Suprapubic skin (tissue), 4 donors: Measurements from ENCODE around the gene PTPRD. TPM values are rescaled to one million over a fixed set of nuclear protein-coding genes. Genes with fewer than 3 reads are reported as not detected.

Experiments used
- DNase-seq, 2 donors: peaks; one replicate each; pipeline ENCODE4 v3.0.0-alpha.2; 2019; ENCODE audit warnings: low spot score in 2 of 2
- H3K27ac ChIP-seq: fragments of 200-600 bp; sonication (generic); one replicate; pipeline ENCODE4 v1.5.1; 2019
- H3K27me3 ChIP-seq: fragments of 200-600 bp; sonication (generic); one replicate; pipeline ENCODE4 v1.5.1; 2019
- H3K36me3 ChIP-seq: fragments of 200-600 bp; sonication (generic); one replicate; pipeline ENCODE4 v1.5.1; 2019
- H3K4me1 ChIP-seq: fragments of 200-600 bp; sonication (generic); one replicate; pipeline ENCODE4 v1.5.1; 2019
- H3K4me3 ChIP-seq: fragments of 200-600 bp; sonication (generic); one replicate; pipeline ENCODE4 v1.5.1; 2019; ENCODE audit warnings: mild to moderate bottlenecking
- H3K9me3 ChIP-seq: fragments of 200-600 bp; sonication (generic); one replicate; pipeline ENCODE4 v1.5.1; 2019
- EP300 ChIP-seq: sonication (generic); formaldehyde crosslinking; IDR thresholded peaks from one replicate; pipeline ENCODE4 v1.6.1; 2017; ENCODE audit warnings: antibody characterized with exemption
- POLR2A ChIP-seq, 2 donors: fragments of 450-650 bp; IDR thresholded peaks; one replicate each; pipeline ENCODE4 v1.6.1; 2017; ENCODE audit warnings: antibody characterized with exemption in 2 of 2, mild to moderate bottlenecking in 2 of 2, moderate library complexity in 2 of 2
- POLR2AphosphoS5 ChIP-seq, 3 donors: sonication (generic); formaldehyde crosslinking; IDR thresholded peaks; one replicate each; pipeline ENCODE4 v1.6.1; 2017; ENCODE audit warnings: antibody characterized with exemption in 3 of 3
- WGBS: methylation state at CpG from one replicate; pipeline ENCODE4 v1.1.5; 2018; 5-methylcytosine and 5-hydroxymethylcytosine counted together
- total RNA-seq, 4 donors: library from RNA; depleted of rRNA; stranded (reverse); fragments of >200 nt; gene quantifications; one replicate each; pipeline ENCODE4 v1.1.0, GENCODE V29; 2016
- TF ChIP-seq, protein P1 (sequence below), 2 donors: fragments of 200-600 bp in 1 of 2; fragments of 450-650 bp in 1 of 2; sonication (generic) in 1 of 2; IDR thresholded peaks; one replicate each; pipeline ENCODE4 v1.5.1; 2016 to 2019; ENCODE audit warnings: antibody characterized with exemption in 2 of 2, mild to moderate bottlenecking in 1 of 2, moderate library complexity in 1 of 2

Gene PTPRD
- total RNA-seq, 4 donors from 2014 or later = 0.49 to 3.3 (median 2.5) TPM

DNA sequence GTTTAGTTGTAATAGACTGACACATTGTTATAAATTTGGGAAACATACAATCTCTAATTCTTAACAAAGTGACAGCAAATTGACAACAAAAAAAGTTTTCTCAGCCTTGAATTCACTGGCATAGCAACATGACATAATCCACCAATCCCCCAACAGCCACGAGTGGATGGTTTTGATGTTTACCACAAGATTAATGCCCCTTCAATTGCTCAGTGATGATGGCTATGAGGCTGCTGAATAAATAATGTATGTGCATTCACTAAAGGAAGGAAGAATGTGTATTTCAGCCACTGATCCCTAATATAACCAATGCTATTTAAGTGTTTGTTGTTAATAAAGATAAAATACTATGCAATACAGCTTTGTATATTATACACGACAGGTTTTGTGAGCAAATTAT, 2069.6 kb downstream of the PTPRD start:
- H3K4me3 ChIP-seq = no peak overlapping the region
- H3K27me3 ChIP-seq = no peaks in the 10 kb centered on the region
- no peaks in the 10 kb centered on the region for H3K4me1 ChIP-seq
- DNase-seq = no peak
- TF ChIP-seq POLR2A (IDR thresholded peaks at IDR 0.05) (no peak), EP300 (no peak), POLR2AphosphoS5 (IDR thresholded peaks at IDR 0.05) (no peak)
- TF ChIP-seq, protein P1, sequence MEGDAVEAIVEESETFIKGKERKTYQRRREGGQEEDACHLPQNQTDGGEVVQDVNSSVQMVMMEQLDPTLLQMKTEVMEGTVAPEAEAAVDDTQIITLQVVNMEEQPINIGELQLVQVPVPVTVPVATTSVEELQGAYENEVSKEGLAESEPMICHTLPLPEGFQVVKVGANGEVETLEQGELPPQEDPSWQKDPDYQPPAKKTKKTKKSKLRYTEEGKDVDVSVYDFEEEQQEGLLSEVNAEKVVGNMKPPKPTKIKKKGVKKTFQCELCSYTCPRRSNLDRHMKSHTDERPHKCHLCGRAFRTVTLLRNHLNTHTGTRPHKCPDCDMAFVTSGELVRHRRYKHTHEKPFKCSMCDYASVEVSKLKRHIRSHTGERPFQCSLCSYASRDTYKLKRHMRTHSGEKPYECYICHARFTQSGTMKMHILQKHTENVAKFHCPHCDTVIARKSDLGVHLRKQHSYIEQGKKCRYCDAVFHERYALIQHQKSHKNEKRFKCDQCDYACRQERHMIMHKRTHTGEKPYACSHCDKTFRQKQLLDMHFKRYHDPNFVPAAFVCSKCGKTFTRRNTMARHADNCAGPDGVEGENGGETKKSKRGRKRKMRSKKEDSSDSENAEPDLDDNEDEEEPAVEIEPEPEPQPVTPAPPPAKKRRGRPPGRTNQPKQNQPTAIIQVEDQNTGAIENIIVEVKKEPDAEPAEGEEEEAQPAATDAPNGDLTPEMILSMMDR (IDR thresholded peaks at IDR 0.05) = no peak
- no peaks in the 10 kb centered on the region for H3K9me3 ChIP-seq
- H3K27ac ChIP-seq = no peak overlapping the region
- 54% methylated on average over 2 of the region's 2 CpGs for WGBS
- H3K36me3 ChIP-seq = no peaks in the 10 kb centered on the region

DNA sequence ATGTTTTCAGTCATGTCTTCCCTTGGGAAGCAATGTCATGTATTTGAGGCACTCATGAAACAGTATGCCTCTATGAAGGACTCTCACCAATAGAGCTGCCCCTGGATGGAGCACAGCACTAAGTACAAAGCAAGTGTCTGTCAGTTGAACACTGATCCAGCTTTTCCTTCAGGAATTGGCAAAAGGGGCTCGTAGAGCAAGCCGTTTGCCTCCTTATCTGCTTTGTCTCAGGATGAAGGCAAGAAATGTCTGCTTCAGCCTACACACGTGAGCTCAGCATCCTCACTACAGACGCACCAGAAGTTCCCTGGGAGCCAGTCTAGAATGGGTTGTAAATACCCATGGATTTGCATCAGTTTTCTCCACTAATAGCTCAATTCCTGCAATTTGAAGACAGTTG, 2070.3 kb downstream of the PTPRD start:
- TF ChIP-seq POLR2AphosphoS5 (IDR thresholded peaks at IDR 0.05) = no peak
- TF ChIP-seq, protein P1 (IDR thresholded peaks at IDR 0.05) = no peak
- no peak for TF ChIP-seq EP300
- TF ChIP-seq POLR2A (IDR thresholded peaks at IDR 0.05) = no peak
- no peak for DNase-seq
- Histone ChIP-seq H3K4me3 (no peak overlapping the region), H3K9me3 (no peaks in the 10 kb centered on the region), H3K36me3 (no peaks in the 10 kb centered on the region), H3K27me3 (no peaks in the 10 kb centered on the region), H3K4me1 (no peaks in the 10 kb centered on the region), H3K27ac (no peak overlapping the region)
- 65% methylated on average over 4 of the region's 4 CpGs for WGBS

DNA sequence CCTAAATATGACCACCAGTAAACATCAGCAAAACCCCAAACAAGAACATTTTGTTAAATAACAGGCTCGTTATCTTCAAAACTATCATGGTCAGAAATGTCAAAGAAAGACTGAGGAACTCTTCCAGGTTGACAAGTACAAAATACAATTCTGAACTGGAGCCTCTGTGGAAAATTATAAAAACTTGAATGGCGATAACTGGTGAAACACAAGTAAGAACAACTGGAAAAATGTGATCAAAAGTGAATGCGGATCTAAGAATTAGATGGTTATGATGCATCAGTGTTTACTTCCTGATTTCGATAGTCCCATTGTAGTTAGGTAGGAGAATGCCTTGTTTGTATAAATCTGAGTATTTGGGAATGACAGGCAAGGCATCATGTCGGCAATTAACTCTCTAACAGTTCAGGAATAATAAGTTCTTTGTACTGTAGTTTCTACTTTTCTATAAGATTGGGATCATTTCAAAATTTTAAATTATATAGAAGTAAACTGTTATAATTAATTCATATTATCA, 2073.1 kb downstream of the PTPRD start:
- 84% methylated on average over 5 of the region's 5 CpGs for WGBS
- no peaks in the 10 kb centered on the region for H3K36me3 ChIP-seq
- no peaks in the 10 kb centered on the region for H3K9me3 ChIP-seq
- no peaks in the 10 kb centered on the region for H3K4me1 ChIP-seq
- H3K27me3 ChIP-seq = no peaks in the 10 kb centered on the region
- no peak for TF ChIP-seq EP300
- H3K27ac ChIP-seq = no peak overlapping the region
- DNase-seq = no peak
- H3K4me3 ChIP-seq = no peak overlapping the region

DNA sequence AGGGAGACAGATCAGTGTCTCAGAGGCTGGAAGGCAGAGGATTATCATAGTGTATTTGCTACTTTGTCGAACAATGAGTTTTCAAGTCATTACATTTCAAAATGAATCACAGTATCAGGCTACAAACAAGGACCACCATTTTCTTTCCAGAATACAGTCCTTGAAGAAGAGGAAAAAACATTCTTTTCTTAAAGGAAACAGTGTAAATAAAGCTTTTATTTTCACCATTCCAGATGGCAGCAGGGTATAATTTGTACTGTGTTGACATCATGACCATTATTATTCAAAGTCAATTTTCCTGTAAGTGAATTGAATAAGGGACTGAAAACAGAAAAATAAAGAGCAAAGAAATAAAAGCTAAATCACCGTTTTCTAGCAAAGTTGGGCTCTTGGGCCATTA, 2076.0 kb downstream of the PTPRD start:
- no peak overlapping the region for H3K4me3 ChIP-seq

DNA sequence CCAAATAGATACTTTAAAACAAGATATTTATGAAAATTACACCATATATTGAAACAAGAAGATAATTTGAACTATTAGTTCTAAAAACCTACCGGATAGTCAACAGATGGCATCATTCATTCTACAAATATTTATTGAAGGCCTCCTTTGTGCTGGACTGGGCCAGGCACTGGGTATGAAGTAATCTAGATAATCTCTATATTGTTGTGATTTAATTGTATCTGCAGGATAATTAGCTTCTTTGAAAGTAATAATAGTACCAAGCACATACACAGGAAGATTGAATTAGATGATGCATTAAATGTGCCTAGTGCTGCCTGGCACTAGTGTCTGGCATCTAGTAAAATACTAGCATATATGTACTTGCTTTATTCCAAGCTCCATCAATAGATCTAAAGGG, 2078.0 kb downstream of the PTPRD start:
- TF ChIP-seq POLR2AphosphoS5 (IDR thresholded peaks at IDR 0.05) = no peak
- Histone ChIP-seq H3K9me3 (no peaks in the 10 kb centered on the region), H3K4me3 (no peak overlapping the region), H3K4me1 (no peaks in the 10 kb centered on the region), H3K27ac (no peak overlapping the region), H3K27me3 (no peaks in the 10 kb centered on the region), H3K36me3 (no peaks in the 10 kb centered on the region)
- no peak for DNase-seq
- WGBS = 86% methylated on average over 1 of the region's 1 CpG

More for the DNA sequence above, 2076.0 kb downstream of the PTPRD start:
- Histone ChIP-seq H3K27me3 (no peaks in the 10 kb centered on the region), H3K27ac (no peak overlapping the region), H3K4me1 (no peaks in the 10 kb centered on the region), H3K36me3 (no peaks in the 10 kb centered on the region), H3K9me3 (no peaks in the 10 kb centered on the region)
- no peak for DNase-seq
- WGBS = 88% methylated on average over 2 of the region's 2 CpGs
- TF ChIP-seq, protein P1 (IDR thresholded peaks at IDR 0.05) = no peak
- TF ChIP-seq POLR2AphosphoS5 (IDR thresholded peaks at IDR 0.05) (no peak), EP300 (no peak), POLR2A (IDR thresholded peaks at IDR 0.05) (no peak)

DNA sequence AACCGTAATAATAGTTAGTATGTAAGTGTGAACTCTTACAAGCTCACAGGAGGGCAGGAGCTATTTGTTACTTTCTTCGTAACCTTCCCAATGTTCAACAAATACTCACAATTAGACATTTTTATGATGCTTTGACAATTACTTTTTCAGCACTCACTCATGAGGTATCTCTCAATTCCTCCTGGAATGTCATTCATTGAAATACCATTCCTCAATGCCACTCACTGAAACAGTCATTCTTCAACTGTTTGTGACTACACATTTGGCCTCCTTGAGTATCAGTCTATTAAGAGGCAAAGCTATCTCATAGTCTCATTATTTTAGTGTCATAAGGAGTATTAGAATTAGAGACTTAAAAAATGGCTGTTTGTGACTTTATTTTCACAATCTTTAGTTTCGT, 2079.1 kb downstream of the PTPRD start:
- Histone ChIP-seq H3K9me3 (no peaks in the 10 kb centered on the region), H3K27me3 (no peaks in the 10 kb centered on the region), H3K4me1 (no peaks in the 10 kb centered on the region), H3K36me3 (no peaks in the 10 kb centered on the region), H3K27ac (no peak overlapping the region), H3K4me3 (no peak overlapping the region)
- 92% methylated on average over 3 of the region's 3 CpGs for WGBS
- no peak for DNase-seq
- TF ChIP-seq EP300 (no peak), POLR2A (IDR thresholded peaks at IDR 0.05) (no peak), POLR2AphosphoS5 (IDR thresholded peaks at IDR 0.05) (no peak)
- TF ChIP-seq, protein P1 (IDR thresholded peaks at IDR 0.05) = no peak
